CD14-positive monocyte (primary cell): ENCODE measurements around the gene TDRD1. TPM values are rescaled to one million over a fixed set of nuclear protein-coding genes. Genes with fewer than 3 reads are reported as not detected.

ENCODE experiments used
- DNase-seq, 3 donors: peaks; one replicate each; pipeline ENCODE4 v3.0.0-alpha.2; 2011 to 2022
- H2AFZ ChIP-seq: 2 replicates; pipeline ENCODE4 v1.6.0; 2012; ENCODE audit warnings: mild to moderate bottlenecking, low read depth, low read length, inconsistent platforms; ENCODE audit not compliant: insufficient read depth, poor library complexity, severe bottlenecking
- H3K27ac ChIP-seq, 2 donors: 1 replicate in 1 of 2; 2 replicates in 1 of 2; pipeline ENCODE4 v1.5.1; 2012 to 2013; ENCODE audit warnings: low read length in 2 of 2, control low read depth in 1 of 2, inconsistent platforms in 1 of 2, low read depth in 1 of 2, mild to moderate bottlenecking in 1 of 2
- H3K27me3 ChIP-seq, 2 donors: one replicate each; pipeline versions ENCODE4 v1.6.0 to v1.6.1; 2011 to 2013; ENCODE audit warnings: low read length in 2 of 2; ENCODE audit not compliant: control insufficient read depth in 2 of 2, insufficient read depth in 2 of 2
- H3K36me3 ChIP-seq, 2 donors: replicated peaks in 1 of 2; 1 replicate in 1 of 2; 2 replicates in 1 of 2; pipeline versions ENCODE4 v1.5.1 to v1.6.1; 2012 to 2013; ENCODE audit warnings: low read length in 2 of 2, control low read depth in 1 of 2, inconsistent platforms in 1 of 2, mild to moderate bottlenecking in 1 of 2; ENCODE audit not compliant: insufficient read depth in 2 of 2, control insufficient read depth in 1 of 2
- H3K4me1 ChIP-seq, 2 donors: 1 replicate in 1 of 2; 2 replicates in 1 of 2; pipeline versions ENCODE4 v1.5.1 to v1.6.1; 2012 to 2013; ENCODE audit warnings: low read length in 2 of 2, control low read depth in 1 of 2, inconsistent platforms in 1 of 2, mild to moderate bottlenecking in 1 of 2, moderate library complexity in 1 of 2; ENCODE audit not compliant: insufficient read depth in 2 of 2, control insufficient read depth in 1 of 2
- H3K4me2 ChIP-seq: replicated peaks from 2 replicates; pipeline ENCODE3; 2012; ENCODE audit warnings: low read length, moderate library complexity, mild to moderate bottlenecking; ENCODE audit not compliant: poor library complexity, severe bottlenecking; ENCODE audit errors: extremely low read depth
- H3K4me3 ChIP-seq, 3 experiments: fragments of 200-600 bp in 1 of 3; sonication (generic) in 1 of 3; replicated peaks in 1 of 3; 1 replicate in 2 of 3; 2 replicates in 1 of 3; pipeline ENCODE4 v1.5.1; 2011 to 2013; ENCODE audit warnings: low read length in 3 of 3, mild to moderate bottlenecking in 3 of 3, control low read depth in 2 of 3, low read depth in 2 of 3, inconsistent platforms in 1 of 3, moderate library complexity in 1 of 3
- H3K79me2 ChIP-seq: 2 replicates; pipeline ENCODE4 v1.6.0; 2012; ENCODE audit warnings: mild to moderate bottlenecking, control low read depth, inconsistent platforms, low read length, moderate library complexity; ENCODE audit not compliant: insufficient read depth
- H3K9ac ChIP-seq: 2 replicates; pipeline ENCODE4 v1.6.0; 2017; ENCODE audit warnings: low read length, mild to moderate bottlenecking; ENCODE audit not compliant: insufficient read depth, poor library complexity, severe bottlenecking
- H3K9me3 ChIP-seq, 2 donors: replicated peaks in 1 of 2; 1 replicate in 1 of 2; 2 replicates in 1 of 2; pipeline versions ENCODE4 v1.5.1 to v1.6.1; 2012 to 2013; ENCODE audit warnings: low read length in 2 of 2, control low read depth in 1 of 2; ENCODE audit not compliant: control insufficient read depth in 1 of 2, insufficient read depth in 1 of 2
- H4K20me1 ChIP-seq: 2 replicates; pipeline ENCODE4 v1.6.0; 2012; ENCODE audit warnings: mild to moderate bottlenecking, low read length, control low read depth, moderate library complexity; ENCODE audit not compliant: insufficient read depth
- H3K27ac Mint-ChIP-seq, 7 donors: one replicate each; pipeline ENCODE4 v1.8.0; 2020; ENCODE audit warnings: mild to moderate bottlenecking in 7 of 7, mixed read lengths in 7 of 7, moderate library complexity in 6 of 7, inconsistent platforms in 2 of 7
- H3K27me3 Mint-ChIP-seq, 3 donors: one replicate each; pipeline ENCODE4 v1.8.0; 2021 to 2022; ENCODE audit warnings: low read depth in 3 of 3, mild to moderate bottlenecking in 3 of 3, mixed read lengths in 3 of 3, moderate library complexity in 3 of 3, inconsistent platforms in 1 of 3
- H3K36me3 Mint-ChIP-seq, 2 donors: one replicate each; pipeline ENCODE4 v1.8.0; 2020; ENCODE audit warnings: mixed read lengths in 2 of 2, inconsistent platforms in 1 of 2, mild to moderate bottlenecking in 1 of 2
- H3K4me1 Mint-ChIP-seq: one replicate; pipeline ENCODE4 v1.8.0; 2020; ENCODE audit warnings: mild to moderate bottlenecking, mixed read lengths
- H3K4me3 Mint-ChIP-seq, 2 donors: one replicate each; pipeline ENCODE4 v1.8.0; 2020; ENCODE audit warnings: mild to moderate bottlenecking in 2 of 2, mixed read lengths in 2 of 2, moderate library complexity in 1 of 2
- H3K9me3 Mint-ChIP-seq, 7 donors: one replicate each; pipeline ENCODE4 v1.8.0; 2020 to 2022; ENCODE audit warnings: mixed read lengths in 7 of 7, mild to moderate bottlenecking in 6 of 7, moderate library complexity in 6 of 7, inconsistent platforms in 2 of 7
- WGBS: methylation state at CpG from one replicate; pipeline ENCODE4 v1.1.5; 2013; ENCODE audit warnings: missing lambda C conversion rate; ENCODE audit not compliant: insufficient coverage; 5-methylcytosine and 5-hydroxymethylcytosine counted together
- intact Hi-C, 2 donors: fragments of 100-400 bp; cut with micrococcal nuclease; formaldehyde crosslinking; loops; one replicate each; pipeline versions ENCODE4 v1.15.0 to v1.15.1; 2023
- polyA plus RNA-seq, 3 donors: library from polyadenylated mRNA; depleted of rRNA in 1 of 3; unstranded in 2 of 3; stranded (reverse) in 1 of 3; fragments of 300-500 nt in 2 of 3; fragments of >200 nt in 1 of 3; fragmentation: Illumina TruSeq in 2 of 3; gene quantifications; 1 replicate in 2 of 3; 2 replicates in 1 of 3; pipeline ENCODE4 v1.2.3, GENCODE V29; 2012 to 2021
- TF ChIP-seq, protein P1 (sequence below): fragments of 200-600 bp; IDR thresholded peaks from one replicate; pipeline ENCODE4 v1.8.0; 2022; ENCODE audit warnings: antibody characterized with exemption, mild to moderate bottlenecking

The TDRD1 gene
- polyA plus RNA-seq, 3 donors = not detected

DNA sequence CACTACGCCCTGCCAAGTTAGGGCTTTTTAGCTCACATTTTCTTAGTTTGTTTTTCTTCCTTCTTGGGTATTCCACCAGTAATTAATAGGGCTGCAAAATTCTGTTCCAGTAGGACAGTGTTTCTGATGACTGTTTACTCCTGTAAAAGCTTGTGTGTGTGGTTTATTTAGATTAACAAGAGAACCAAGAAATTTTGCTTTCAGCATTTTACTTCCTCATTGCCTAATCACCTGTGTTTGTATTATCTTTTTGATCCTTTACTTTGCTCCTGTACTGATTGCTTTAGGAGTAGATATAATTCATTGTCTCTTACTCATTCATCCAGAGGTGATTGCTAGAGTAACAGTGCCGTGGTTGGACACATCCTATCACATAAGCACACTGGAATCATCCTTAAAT, 27.7 kb downstream of the TDRD1 start:
- Histone ChIP-seq H3K36me3 (no peaks in the 10 kb centered on the region), H3K9ac (no peak overlapping the region), H3K4me1 (no peaks in the 10 kb centered on the region), H2AFZ (no peak overlapping the region), H3K27ac (no peak overlapping the region), H3K79me2 (no peaks in the 10 kb centered on the region), H3K4me2 (no peak overlapping the region), H3K27me3 (no peaks in the 10 kb centered on the region), H4K20me1 (no peaks in the 10 kb centered on the region), H3K9me3 (no peaks in the 10 kb centered on the region), H3K4me3 (no peak overlapping the region)
- peaks cover 1 to 5% (median 3%) of the 10 kb centered on the region in 3 donors for H3K27me3 Mint-ChIP-seq
- H3K27ac Mint-ChIP-seq = no peak overlapping the region
- H3K4me1 Mint-ChIP-seq = no peaks in the 10 kb centered on the region
- WGBS = no CpG with 5 or more reads among the region's 2 CpGs
- H3K9me3 Mint-ChIP-seq = peaks cover 0 to 2% (median 0%) of the 10 kb centered on the region in 7 donors
- intact Hi-C loops = no loop called here
- DNase-seq = no peak
- no peaks in the 10 kb centered on the region for H3K36me3 Mint-ChIP-seq
- TF ChIP-seq, protein P1, sequence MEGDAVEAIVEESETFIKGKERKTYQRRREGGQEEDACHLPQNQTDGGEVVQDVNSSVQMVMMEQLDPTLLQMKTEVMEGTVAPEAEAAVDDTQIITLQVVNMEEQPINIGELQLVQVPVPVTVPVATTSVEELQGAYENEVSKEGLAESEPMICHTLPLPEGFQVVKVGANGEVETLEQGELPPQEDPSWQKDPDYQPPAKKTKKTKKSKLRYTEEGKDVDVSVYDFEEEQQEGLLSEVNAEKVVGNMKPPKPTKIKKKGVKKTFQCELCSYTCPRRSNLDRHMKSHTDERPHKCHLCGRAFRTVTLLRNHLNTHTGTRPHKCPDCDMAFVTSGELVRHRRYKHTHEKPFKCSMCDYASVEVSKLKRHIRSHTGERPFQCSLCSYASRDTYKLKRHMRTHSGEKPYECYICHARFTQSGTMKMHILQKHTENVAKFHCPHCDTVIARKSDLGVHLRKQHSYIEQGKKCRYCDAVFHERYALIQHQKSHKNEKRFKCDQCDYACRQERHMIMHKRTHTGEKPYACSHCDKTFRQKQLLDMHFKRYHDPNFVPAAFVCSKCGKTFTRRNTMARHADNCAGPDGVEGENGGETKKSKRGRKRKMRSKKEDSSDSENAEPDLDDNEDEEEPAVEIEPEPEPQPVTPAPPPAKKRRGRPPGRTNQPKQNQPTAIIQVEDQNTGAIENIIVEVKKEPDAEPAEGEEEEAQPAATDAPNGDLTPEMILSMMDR = no peak
- no peak overlapping the region for H3K4me3 Mint-ChIP-seq

DNA sequence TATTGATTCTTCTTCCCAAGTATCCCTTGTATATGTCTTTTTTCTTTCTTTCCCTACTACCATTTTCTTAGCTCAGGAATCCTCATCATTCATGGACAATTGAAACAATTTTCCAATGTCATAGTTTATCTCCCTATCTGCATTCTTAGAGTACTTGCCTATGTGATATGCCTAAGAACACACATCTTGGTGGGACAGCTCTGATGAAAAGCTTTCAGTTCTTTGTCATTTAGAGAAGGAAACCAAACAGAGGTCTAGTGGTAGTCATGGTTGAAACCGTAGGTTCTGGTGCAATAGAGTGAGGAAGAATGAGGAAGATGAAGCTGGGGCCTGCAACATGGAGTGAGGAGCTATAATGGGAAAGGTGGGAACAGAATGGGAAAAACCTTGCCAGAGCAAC, 28.2 kb downstream of the TDRD1 start:
- no peaks in the 10 kb centered on the region for H3K27me3 ChIP-seq
- no peaks in the 10 kb centered on the region for H3K79me2 ChIP-seq
- Mint-ChIP-seq H3K4me3 (no peak overlapping the region), H3K27me3 (peaks cover 1 to 5% (median 3%) of the 10 kb centered on the region in 3 donors), H3K36me3 (no peaks in the 10 kb centered on the region), H3K4me1 (no peaks in the 10 kb centered on the region), H3K27ac (no peak overlapping the region), H3K9me3 (peaks cover 0 to 2% (median 0%) of the 10 kb centered on the region in 7 donors)
- no peak overlapping the region for H3K4me3 ChIP-seq
- intact Hi-C loops = no loop called here
- no peaks in the 10 kb centered on the region for H3K4me1 ChIP-seq
- 0% methylated on average over 1 of the region's 1 CpG for WGBS
- no peak overlapping the region for H3K4me2 ChIP-seq
- TF ChIP-seq, protein P1 = no peak
- H2AFZ ChIP-seq = no peak overlapping the region
- H3K36me3 ChIP-seq = no peaks in the 10 kb centered on the region
- H3K27ac ChIP-seq = no peak overlapping the region
- H4K20me1 ChIP-seq = no peaks in the 10 kb centered on the region
- no peak overlapping the region for H3K9ac ChIP-seq
- no peaks in the 10 kb centered on the region for H3K9me3 ChIP-seq
- DNase-seq = no peak
